HEK293 (cell line): Measurements from ENCODE around the gene MALL.
"Not testable (repeated sequence)": the region's sequence is repeated elsewhere in the genome, so short reads cannot be mapped to it uniquely, and the experiment has no call there.

ENCODE experiments used
- BCL11A ChIP-seq: fragments of 450-650 bp; formaldehyde crosslinking; IDR thresholded peaks from 2 replicates; pipeline ENCODE4 v1.5.1; 2016; ENCODE audit warnings: low read depth, missing biosample characterization, missing genetic modification characterization
- CTCF ChIP-seq: fragments of 450-650 bp; formaldehyde crosslinking; IDR thresholded peaks from 2 replicates; pipeline ENCODE4 v1.5.1; 2016; ENCODE audit warnings: missing biosample characterization, missing genetic modification characterization
- HIC1 ChIP-seq: fragments of 450-650 bp; formaldehyde crosslinking; IDR thresholded peaks from 2 replicates; pipeline ENCODE4 v1.5.1; 2016; ENCODE audit warnings: missing biosample characterization, missing genetic modification characterization
- RBAK ChIP-seq: fragments of 450-650 bp; formaldehyde crosslinking; IDR thresholded peaks from 2 replicates; pipeline ENCODE4 v1.5.1; 2016; ENCODE audit warnings: missing biosample characterization, missing genetic modification characterization
- ZBTB1 ChIP-seq: fragments of 450-650 bp; formaldehyde crosslinking; IDR thresholded peaks from 2 replicates; pipeline ENCODE4 v1.5.1; 2016; ENCODE audit warnings: missing biosample characterization, missing genetic modification characterization
- ZBTB7A ChIP-seq: fragments of 450-650 bp; formaldehyde crosslinking; IDR thresholded peaks from 2 replicates; pipeline ENCODE4 v1.5.1; 2016; ENCODE audit warnings: low read depth, missing biosample characterization, missing genetic modification characterization
- ZNF202 ChIP-seq: fragments of 450-650 bp; formaldehyde crosslinking; IDR thresholded peaks from 2 replicates; pipeline ENCODE4 v1.5.1; 2016; ENCODE audit warnings: missing biosample characterization, missing genetic modification characterization, borderline replicate concordance
- ZNF23 ChIP-seq: fragments of 450-650 bp; formaldehyde crosslinking; IDR thresholded peaks from 2 replicates; pipeline ENCODE4 v1.5.1; 2016; ENCODE audit warnings: missing biosample characterization, missing genetic modification characterization, borderline replicate concordance
- ZNF501 ChIP-seq: fragments of 450-650 bp; formaldehyde crosslinking; IDR thresholded peaks from 2 replicates; pipeline ENCODE4 v1.5.1; 2016; ENCODE audit warnings: missing biosample characterization, missing genetic modification characterization
- ZNF544 ChIP-seq: fragments of 450-650 bp; formaldehyde crosslinking; IDR thresholded peaks from 2 replicates; pipeline ENCODE4 v1.5.0; 2017; ENCODE audit warnings: missing biosample characterization, missing genetic modification characterization
- ZNF561 ChIP-seq: fragments of 450-650 bp; IDR thresholded peaks from 2 replicates; pipeline ENCODE4 v1.5.1; 2018; ENCODE audit warnings: missing biosample characterization, missing genetic modification characterization, borderline replicate concordance
- ZNF768 ChIP-seq: fragments of 450-650 bp; formaldehyde crosslinking; IDR thresholded peaks from 2 replicates; pipeline ENCODE4 v1.5.1; 2018; ENCODE audit warnings: missing biosample characterization, mild to moderate bottlenecking, missing genetic modification characterization

DNA sequence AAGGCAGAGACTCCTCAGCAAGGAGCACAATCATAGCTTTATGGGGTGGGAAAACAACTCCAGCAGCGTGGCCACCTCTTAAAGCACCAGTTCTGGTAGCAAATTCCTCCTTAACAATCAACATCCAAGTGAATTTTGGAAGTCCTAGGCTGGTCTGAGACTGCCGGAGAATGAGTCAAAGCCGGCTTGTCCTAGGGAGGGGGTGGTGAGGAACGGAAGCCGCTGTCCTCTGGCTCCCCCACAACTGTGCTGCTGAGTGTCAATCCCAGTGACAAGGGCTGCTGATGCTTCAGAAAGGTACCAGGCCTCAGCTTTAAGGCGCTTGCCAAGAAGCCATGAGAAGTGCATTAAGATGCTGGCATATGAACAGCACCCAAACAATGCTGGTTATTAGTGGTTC is 21.7 kb downstream of the MALL start:
- not testable (repeated sequence) for TF ChIP-seq CTCF; ZNF544 (tag by site-specific recombination); ZNF768 (tag by site-specific recombination); HIC1 (tag by site-specific recombination); ZNF23 (tag by site-specific recombination); ZNF202 (tag by site-specific recombination); ZNF561 (tag by site-specific recombination); ZBTB1 (tag by site-specific recombination); ZNF501; BCL11A (tag by site-specific recombination); RBAK (tag by site-specific recombination); ZBTB7A (tag by site-specific recombination)
